Thyroid gland (tissue), 4 donors: ENCODE measurements around the gene MYT1. TPM values are rescaled to one million over a fixed set of nuclear protein-coding genes. Genes with fewer than 3 reads are reported as not detected.
"Not testable (repeated sequence)": the region's sequence is repeated elsewhere in the genome, so short reads cannot be mapped to it uniquely, and the experiment has no call there.

Experiments used
- DNase-seq, 2 donors: peaks; one replicate each; pipeline ENCODE4 v3.0.0-alpha.2; 2019
- H3K27ac ChIP-seq, 3 donors: fragments of 200-600 bp; sonication (generic); 1 replicate in 2 of 3; 2 replicates in 1 of 3; pipeline ENCODE4 v1.5.1; 2016 to 2019; ENCODE audit warnings: mild to moderate bottlenecking in 1 of 3, moderate library complexity in 1 of 3
- H3K27me3 ChIP-seq: fragments of 200-600 bp; sonication (generic); one replicate; pipeline ENCODE4 v1.5.1; 2019
- H3K36me3 ChIP-seq, 2 donors: fragments of 200-600 bp; sonication (generic); one replicate each; pipeline ENCODE4 v1.5.1; 2016 to 2019
- H3K4me1 ChIP-seq, 2 donors: fragments of 200-600 bp; sonication (generic); one replicate each; pipeline ENCODE4 v1.5.1; 2017 to 2019
- H3K4me3 ChIP-seq, 3 donors: fragments of 200-600 bp; sonication (generic); replicated peaks in 1 of 3; 1 replicate in 2 of 3; 2 replicates in 1 of 3; pipeline ENCODE4 v1.5.1; 2016; ENCODE audit warnings: mild to moderate bottlenecking in 1 of 3
- H3K9me3 ChIP-seq: fragments of 200-600 bp; sonication (generic); one replicate; pipeline ENCODE4 v1.5.1; 2017
- CTCF ChIP-seq, 6 experiments: fragments of 200-600 bp in 3 of 6; fragments of 450-650 bp in 3 of 6; sonication (generic) in 3 of 6; IDR thresholded peaks; one replicate each; pipeline ENCODE4 v1.5.1; 2016 to 2019; ENCODE audit warnings: antibody characterized with exemption in 6 of 6, mild to moderate bottlenecking in 2 of 6, inconsistent platforms in 1 of 6, moderate library complexity in 1 of 6
- POLR2A ChIP-seq, 2 donors: fragments of 450-650 bp; IDR thresholded peaks; one replicate each; pipeline ENCODE4 v1.6.1; 2017; ENCODE audit warnings: antibody characterized with exemption in 2 of 2, mild to moderate bottlenecking in 2 of 2, moderate library complexity in 1 of 2
- WGBS, 2 donors: methylation state at CpG; one replicate each; pipeline ENCODE4 v1.1.5; 2017; 5-methylcytosine and 5-hydroxymethylcytosine counted together
- intact Hi-C: fragments of 100-400 bp; cut with DNase I; formaldehyde crosslinking; loops from one replicate; pipeline ENCODE4 v1.15.1; 2023
- total RNA-seq, 4 donors: library from RNA; depleted of rRNA; stranded (reverse); fragments of >200 nt; gene quantifications; one replicate each; pipeline ENCODE4 v1.2.3, GENCODE V29; 2016

MYT1 gene
- total RNA-seq = 1 to 10 TPM in 2 of 4 donors, under 1 TPM in 2; 0.42 to 1.8 (median 1.1) TPM

GRCh38 chr20:64164123-64164836, at the start of gene MYT1:
MYT1 (plus strand) TSS chr20:64164452; CDS start chr20:64198862, 34,410 bp downstream.
- Histone ChIP-seq H3K36me3 (no peaks in the 10 kb centered on the region), H3K27me3 (no peaks in the 10 kb centered on the region), H3K4me1 (no peaks in the 10 kb centered on the region), H3K9me3 (no peaks in the 10 kb centered on the region), H3K4me3 (no peak within 1 kb of the TSS), H3K27ac (no peak within 1 kb of the TSS)
- intact Hi-C loops = no loop called here
- DNase-seq = no peak
- 76 to 81% methylated on average over 21 of the region's 21 CpGs for WGBS, 2 donors
- TF ChIP-seq CTCF (IDR thresholded peaks at IDR 0.05) (no peak), POLR2A (IDR thresholded peaks at IDR 0.05) (no peak)

DNA sequence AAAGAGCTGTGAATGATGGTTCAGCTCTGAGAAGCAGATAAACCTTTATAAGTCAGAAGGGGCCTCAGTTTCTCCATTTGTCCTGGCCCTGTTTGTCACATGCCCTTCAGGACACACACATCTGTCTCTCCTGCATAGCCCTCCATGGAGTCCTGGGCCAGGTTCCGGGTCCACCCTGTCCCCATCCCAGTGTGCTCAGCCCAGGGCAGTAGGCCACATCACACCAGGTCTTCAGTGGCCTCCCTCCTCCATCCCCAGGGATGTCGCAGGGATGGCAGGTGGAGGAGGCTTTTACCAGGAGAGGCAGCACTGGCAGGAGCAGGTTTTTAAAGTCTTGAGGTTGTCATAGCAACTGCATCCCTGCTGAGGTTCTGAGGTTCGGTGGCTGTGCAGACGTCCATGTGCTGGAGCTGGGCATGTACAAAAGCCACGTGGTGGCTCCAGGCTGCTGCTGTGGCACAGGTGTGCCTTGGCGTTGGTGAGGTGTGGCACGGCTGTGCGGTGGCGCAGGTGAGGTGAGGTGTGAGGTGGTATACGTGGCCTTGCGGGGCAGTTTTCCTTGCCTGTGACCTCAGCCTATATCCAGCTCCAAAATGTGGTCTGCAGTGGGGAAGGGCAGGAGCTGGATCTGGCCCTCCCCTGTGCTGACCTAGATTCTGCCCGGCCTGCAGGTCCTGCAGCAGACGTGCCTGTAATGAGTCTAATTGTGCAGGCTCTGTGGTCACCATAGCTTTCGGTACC, 48.9 kb upstream of the MYT1 start:
- DNase-seq = no peak
- intact Hi-C loops = no loop called here
- H3K36me3 ChIP-seq = no peaks in the 10 kb centered on the region
- TF ChIP-seq POLR2A (IDR thresholded peaks at IDR 0.05) = no peak
- H3K27ac ChIP-seq = no peak overlapping the region
- H3K27me3 ChIP-seq = no peaks in the 10 kb centered on the region
- no peak overlapping the region for H3K4me3 ChIP-seq
- WGBS, 2 donors = 83 to 88% methylated on average over 12 to 14 of the region's 14 CpGs
- no peaks in the 10 kb centered on the region for H3K4me1 ChIP-seq
- no peaks in the 10 kb centered on the region for H3K9me3 ChIP-seq

DNA sequence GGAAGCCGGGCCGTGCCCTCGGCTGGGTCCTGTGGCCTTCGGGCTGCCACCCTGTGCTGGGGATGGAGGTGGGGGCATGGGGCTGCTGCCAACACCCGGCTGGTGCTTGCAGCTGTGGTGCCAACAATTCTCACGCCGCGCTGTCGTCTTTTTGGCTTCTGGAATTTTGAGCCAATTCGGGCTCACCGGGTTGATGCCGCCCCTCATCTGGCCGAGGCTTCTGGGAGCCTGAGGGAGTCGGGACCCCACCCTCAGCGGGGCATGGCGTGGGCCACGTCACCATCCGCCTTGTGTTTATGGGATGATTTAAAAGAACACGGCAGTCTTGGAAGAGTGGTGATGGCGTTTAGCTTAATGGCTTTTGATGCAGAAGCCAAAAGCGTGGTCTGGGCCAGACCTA, 48.2 kb upstream of the MYT1 start:
- TF ChIP-seq POLR2A (IDR thresholded peaks at IDR 0.05) (no peak), CTCF (IDR thresholded peaks at IDR 0.05) (no peak)
- no peak for DNase-seq
- intact Hi-C loops = no loop called here

GRCh38 chr20:64116541-64117431, 47.5 kb upstream of the MYT1 start:
- intact Hi-C loops = no loop called here
- TF ChIP-seq CTCF (IDR thresholded peaks at IDR 0.05) = no peak
- TF ChIP-seq POLR2A (IDR thresholded peaks at IDR 0.05) = no peak
- Histone ChIP-seq H3K4me3 (no peak overlapping the region), H3K27me3 (no peaks in the 10 kb centered on the region), H3K4me1 (no peaks in the 10 kb centered on the region), H3K27ac (no peak overlapping the region), H3K9me3 (no peaks in the 10 kb centered on the region), H3K36me3 (no peaks in the 10 kb centered on the region)
- DNase-seq = no peak
- WGBS, 2 donors = 83 to 88% methylated on average over 10 to 16 of the region's 17 CpGs

More for the DNA sequence above, 48.2 kb upstream of the MYT1 start:
- H3K27ac ChIP-seq = no peak overlapping the region
- H3K4me1 ChIP-seq = no peaks in the 10 kb centered on the region
- 85 to 89% methylated on average over 10 to 17 of the region's 21 CpGs for WGBS, 2 donors
- no peak overlapping the region for H3K4me3 ChIP-seq
- no peaks in the 10 kb centered on the region for H3K27me3 ChIP-seq
- H3K9me3 ChIP-seq = no peaks in the 10 kb centered on the region
- H3K36me3 ChIP-seq = no peaks in the 10 kb centered on the region

- WGBS, 2 donors = no CpG with 5 or more reads among the region's 6 CpGs
- intact Hi-C loops, H3K9me3 ChIP-seq, H3K27me3 ChIP-seq, H3K4me1 ChIP-seq, H3K27ac ChIP-seq, DNase-seq, H3K36me3 ChIP-seq, H3K4me3 ChIP-seq: not testable (repeated sequence)
These were observed 46.8 kb upstream of the MYT1 start for GRCh38 chr20:64117432-64117777.
